ENCODE results near the gene NTM. TPM values are rescaled to one million over a fixed set of nuclear protein-coding genes. Genes with fewer than 3 reads are reported as not detected.
"Not testable (repeated sequence)": the region's sequence is repeated elsewhere in the genome, so short reads cannot be mapped to it uniquely, and the experiment has no call there.

NTM gene
- total RNA-seq, 1 donor: 52.2 TPM

GRCh38 chr11:131486100-131486499 is 115.7 kb downstream of the NTM start:
- no peak for TF ChIP-seq CTCF (IDR thresholded peaks at IDR 0.05; ENCODE audit: insufficient read depth, low read length)
- no peak for DNase-seq (ENCODE audit: low read depth)
- H3K4me3 ChIP-seq (ENCODE audit: low read depth, low read length): no peak overlapping the region

DNA sequence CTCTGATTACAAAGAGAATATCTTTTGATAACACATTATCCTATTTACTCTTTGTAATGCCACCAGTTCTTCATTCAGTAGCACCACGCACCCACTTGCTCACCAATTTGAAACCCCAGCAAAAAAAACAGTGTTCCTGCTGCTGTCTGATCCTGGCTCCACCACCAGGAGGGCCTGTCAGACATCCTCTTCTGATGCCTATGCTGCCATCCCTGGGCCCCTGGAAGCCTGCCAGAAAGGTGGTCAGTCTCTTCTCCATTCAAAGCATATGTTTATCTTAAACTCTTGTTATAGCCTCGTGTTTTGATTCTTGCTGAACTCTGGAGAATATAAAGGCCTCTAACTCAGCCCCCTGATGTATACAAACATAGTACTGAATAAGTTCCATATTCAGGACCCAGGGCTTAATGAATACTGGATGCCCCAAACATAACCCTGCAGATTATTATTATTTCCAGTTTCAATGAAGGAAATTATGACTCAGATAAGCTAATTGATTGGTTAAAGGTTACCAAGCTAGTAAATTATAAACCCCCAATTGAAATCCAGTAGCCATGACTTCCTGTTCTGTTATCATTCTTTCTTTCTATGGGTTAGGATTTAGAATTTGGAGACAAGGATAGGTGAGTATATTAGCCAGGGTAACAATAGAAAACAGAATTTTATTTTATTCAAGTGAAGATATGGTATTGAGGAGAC is 116.7 kb downstream of the NTM start:
- TF ChIP-seq CTCF (IDR thresholded peaks at IDR 0.05; ENCODE audit: insufficient read depth, low read length): no peak
- H3K4me3 ChIP-seq (ENCODE audit: low read depth, low read length): no peak overlapping the region
- DNase-seq (ENCODE audit: low read depth): no peak

DNA sequence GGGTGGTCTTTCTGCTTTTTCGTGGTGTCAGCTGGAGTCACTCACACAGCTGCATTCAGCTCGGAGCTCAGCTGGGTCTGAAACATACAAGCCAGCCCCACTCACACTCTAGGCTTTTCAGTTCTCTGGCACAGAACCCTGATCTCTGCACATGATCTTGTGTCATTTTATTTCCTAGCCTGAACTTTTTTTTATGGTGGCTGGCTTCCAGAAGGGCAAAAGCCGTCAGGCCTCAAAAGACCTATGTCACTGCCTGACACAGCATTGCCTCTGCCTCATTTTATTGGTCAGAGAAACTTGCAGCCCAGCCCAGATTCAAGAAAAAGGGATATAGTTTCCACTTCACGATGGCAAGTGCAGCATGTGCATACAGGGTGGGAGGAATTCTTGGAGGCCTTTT is 117.8 kb downstream of the NTM start:
- no peak for TF ChIP-seq CTCF (IDR thresholded peaks at IDR 0.05; ENCODE audit: insufficient read depth, low read length)
- DNase-seq (ENCODE audit: low read depth): no peak
- no peak overlapping the region for H3K4me3 ChIP-seq (ENCODE audit: low read depth, low read length)

DNA sequence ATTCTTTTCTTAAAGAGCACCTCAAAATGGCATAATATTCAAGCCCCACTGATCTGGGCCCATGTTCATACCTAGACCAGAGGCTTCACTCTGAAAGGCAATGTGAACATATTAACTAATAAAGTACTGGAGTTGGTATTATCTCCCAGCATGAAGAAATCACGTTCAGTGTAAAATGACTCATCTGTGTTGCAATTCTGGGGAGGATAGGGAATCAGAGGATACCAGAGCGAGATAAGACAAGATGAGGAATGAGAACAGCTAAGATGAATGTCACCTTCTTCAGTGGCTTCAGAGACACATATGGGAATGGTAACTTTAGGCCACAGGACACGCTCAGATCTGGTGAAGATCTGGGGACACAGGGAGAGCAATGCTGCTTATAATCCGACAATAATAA is 121.1 kb downstream of the NTM start:
- H3K4me3 ChIP-seq (ENCODE audit: low read depth, low read length): no peak overlapping the region
- TF ChIP-seq CTCF (IDR thresholded peaks at IDR 0.05; ENCODE audit: insufficient read depth, low read length): no peak
- peak; percentile 8 for DNase-seq (ENCODE audit: low read depth)

DNA sequence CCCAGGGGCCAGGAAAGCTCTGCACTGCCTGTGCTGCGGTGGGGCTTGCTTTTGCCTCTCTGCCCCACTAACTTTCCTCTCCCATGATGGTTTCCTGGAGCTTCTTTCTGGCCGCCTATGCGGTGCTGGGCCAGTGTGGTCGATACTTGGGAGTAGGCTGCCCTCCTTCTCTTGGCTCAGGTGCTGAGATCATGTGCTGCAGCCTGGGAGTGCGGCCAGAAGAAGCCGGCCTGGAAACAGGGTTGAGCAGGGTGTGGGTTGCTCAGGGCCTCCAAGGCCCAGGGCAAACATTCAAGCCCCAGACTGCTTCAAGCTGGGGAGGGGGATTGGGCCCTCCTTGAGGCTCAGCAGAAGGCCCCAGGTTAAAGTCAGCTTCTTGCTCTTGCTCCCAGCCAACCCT is 125.0 kb downstream of the NTM start:
- TF ChIP-seq CTCF (IDR thresholded peaks at IDR 0.05; ENCODE audit: insufficient read depth, low read length): no peak
- no peak overlapping the region for H3K4me3 ChIP-seq (ENCODE audit: low read depth, low read length)
- DNase-seq (ENCODE audit: low read depth): no peak

- H3K4me3 ChIP-seq (ENCODE audit: low read depth, low read length); DNase-seq (ENCODE audit: low read depth): not testable (repeated sequence)
These were observed 127.3 kb downstream of the NTM start for GRCh38 chr11:131497686-131498085.

- TF ChIP-seq CTCF (IDR thresholded peaks at IDR 0.05; ENCODE audit: insufficient read depth, low read length): no peak
- no peak for DNase-seq (ENCODE audit: low read depth)
- H3K4me3 ChIP-seq (ENCODE audit: low read depth, low read length): no peak overlapping the region
These were observed 128.3 kb downstream of the NTM start for GRCh38 chr11:131498631-131499160.

Data from fibroblast of the aortic adventitia (primary cell).